ENCODE measurements around the gene DAGLA.

DNA sequence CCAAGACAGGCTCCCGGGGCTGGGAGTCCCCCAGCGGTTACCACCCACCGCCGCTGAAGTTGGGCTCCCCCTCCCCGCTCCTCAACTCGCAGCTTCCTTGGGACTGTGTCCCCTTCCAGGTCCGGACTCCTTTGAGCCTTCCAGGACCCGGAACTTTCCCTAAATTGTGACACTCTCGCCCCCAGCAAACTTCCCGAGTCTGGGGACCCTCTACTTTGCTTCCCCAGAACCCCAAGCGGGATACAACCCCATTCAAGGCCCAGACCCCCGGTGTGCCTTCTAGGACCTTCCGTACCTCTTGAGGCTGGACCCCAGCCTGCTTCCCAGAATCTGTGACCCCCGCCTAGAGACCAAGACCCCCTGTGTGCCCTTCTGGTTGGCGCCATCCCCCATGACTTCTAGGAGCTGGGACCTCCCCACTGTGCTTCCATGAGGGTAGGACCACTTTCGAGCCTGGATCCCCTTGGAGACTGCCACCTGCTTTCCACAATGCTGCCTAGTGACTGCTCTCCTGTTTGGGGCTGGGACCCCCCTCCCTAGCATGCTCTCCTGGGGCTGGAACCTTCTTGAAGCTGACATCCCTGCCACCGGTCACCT lies 72.8 kb downstream of the DAGLA start:
- TF ChIP-seq TARDBP (IDR thresholded peaks at IDR 0.05) (no peak), CTBP1 (IDR thresholded peaks at IDR 0.05; ENCODE audit: borderline replicate concordance) (no peak), FOXM1 (IDR thresholded peaks at IDR 0.05; ENCODE audit: borderline replicate concordance) (no peak), SP1 (IDR thresholded peaks at IDR 0.05) (no peak), ARNT (IDR thresholded peaks at IDR 0.05) (no peak), ELF4 (IDR thresholded peaks at IDR 0.05) (no peak), SUZ12 (IDR thresholded peaks at IDR 0.05) (no peak), FOXA1 (IDR thresholded peaks at IDR 0.05) (no peak)
- TF ChIP-seq, protein P1, sequence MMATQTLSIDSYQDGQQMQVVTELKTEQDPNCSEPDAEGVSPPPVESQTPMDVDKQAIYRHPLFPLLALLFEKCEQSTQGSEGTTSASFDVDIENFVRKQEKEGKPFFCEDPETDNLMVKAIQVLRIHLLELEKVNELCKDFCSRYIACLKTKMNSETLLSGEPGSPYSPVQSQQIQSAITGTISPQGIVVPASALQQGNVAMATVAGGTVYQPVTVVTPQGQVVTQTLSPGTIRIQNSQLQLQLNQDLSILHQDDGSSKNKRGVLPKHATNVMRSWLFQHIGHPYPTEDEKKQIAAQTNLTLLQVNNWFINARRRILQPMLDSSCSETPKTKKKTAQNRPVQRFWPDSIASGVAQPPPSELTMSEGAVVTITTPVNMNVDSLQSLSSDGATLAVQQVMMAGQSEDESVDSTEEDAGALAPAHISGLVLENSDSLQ (IDR thresholded peaks at IDR 0.05): no peak
